A172 (cell line): ENCODE measurements around the gene LRMDA. TPM values are rescaled to one million over a fixed set of nuclear protein-coding genes. Genes with fewer than 3 reads are reported as not detected.

ENCODE experiments used
- DNase-seq: peaks from one replicate; pipeline ENCODE4 v3.0.0-alpha.2; 2015; ENCODE audit warnings: low spot score
- total RNA-seq: library from RNA; depleted of rRNA; stranded (reverse); fragments of >200 nt; shearing (Covaris generic); gene quantifications from 2 replicates; pipeline ENCODE4 v1.2.3, GENCODE V29; 2014

The LRMDA gene
- total RNA-seq, 1 experiment from 2014 or later, result not detected

GRCh38 chr10:76021398-76021797 is 590.0 kb downstream of the LRMDA start:
- DNase-seq, result no peak

GRCh38 chr10:76022366-76022765 is 590.9 kb downstream of the LRMDA start:
- no peak for DNase-seq

DNA sequence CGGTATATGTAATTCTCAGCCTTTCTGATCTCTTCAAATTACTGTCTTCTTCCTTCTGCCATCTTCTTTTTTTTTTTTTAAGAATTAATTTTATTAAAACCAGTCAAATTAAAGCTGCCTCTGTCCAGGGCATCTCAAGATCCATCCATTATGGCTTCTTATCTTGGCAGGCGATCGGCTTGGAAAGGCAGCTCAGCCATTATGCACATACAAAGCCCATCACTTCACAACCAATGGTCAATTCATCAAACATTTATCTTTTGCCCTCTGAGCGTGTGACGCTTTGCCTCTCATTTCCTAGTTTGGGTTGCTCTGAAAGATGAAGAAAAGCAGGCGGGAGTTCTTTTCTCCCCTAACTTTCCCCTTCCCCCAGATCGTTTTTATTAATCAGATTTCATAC is 591.6 kb downstream of the LRMDA start:
- no peak for DNase-seq

- DNase-seq, result no peak
Observed at GRCh38 chr10:76024460-76025123, 593.2 kb downstream of the LRMDA start.

DNA sequence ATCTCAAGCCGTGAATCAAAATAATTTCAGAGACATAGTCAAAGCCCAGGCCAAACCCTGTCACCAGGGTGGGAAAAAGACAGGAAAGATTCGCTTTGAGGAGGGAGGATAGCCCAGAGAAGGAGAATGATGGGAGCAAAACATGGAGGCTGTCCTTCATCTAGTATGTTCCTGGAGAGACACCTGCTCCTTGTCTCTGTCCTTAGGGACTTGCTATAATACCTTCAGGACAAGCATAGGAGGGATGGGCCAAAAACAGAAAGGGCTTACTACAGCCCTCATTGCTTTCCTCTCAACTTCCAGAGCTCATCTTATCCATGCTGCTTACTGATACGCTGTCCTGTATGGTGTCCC is 593.7 kb downstream of the LRMDA start:
- no peak for DNase-seq

DNA sequence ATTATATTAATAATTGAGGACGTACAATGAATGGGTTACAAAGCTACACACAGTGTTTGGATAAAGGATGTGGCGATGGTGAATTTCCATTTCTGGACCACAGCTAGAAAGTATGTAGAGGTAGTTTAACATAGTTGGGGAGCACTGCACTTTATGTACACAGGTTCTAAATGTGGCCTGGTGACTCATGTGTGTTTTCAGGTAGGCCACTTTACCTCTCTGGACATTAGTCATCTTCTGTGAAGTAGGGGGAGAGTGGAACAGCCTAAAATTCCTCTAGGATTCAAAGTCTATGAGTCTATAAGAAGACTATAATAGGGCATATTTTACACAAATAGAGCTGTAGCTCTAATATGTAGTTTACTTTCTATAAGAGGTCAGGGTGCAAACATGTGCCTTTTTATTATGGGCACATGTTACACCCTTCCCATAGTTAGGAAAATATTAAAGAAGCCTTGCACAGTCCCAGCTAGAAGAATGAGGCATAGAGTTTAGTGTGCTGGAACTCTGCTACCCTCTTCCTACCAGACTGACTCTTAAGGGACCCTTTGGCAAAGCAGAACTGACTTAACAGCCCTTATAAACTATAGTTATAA is 594.9 kb downstream of the LRMDA start:
- DNase-seq, result no peak

- DNase-seq, result no peak
Observed at GRCh38 chr10:76026905-76027304, 595.5 kb downstream of the LRMDA start.

DNA sequence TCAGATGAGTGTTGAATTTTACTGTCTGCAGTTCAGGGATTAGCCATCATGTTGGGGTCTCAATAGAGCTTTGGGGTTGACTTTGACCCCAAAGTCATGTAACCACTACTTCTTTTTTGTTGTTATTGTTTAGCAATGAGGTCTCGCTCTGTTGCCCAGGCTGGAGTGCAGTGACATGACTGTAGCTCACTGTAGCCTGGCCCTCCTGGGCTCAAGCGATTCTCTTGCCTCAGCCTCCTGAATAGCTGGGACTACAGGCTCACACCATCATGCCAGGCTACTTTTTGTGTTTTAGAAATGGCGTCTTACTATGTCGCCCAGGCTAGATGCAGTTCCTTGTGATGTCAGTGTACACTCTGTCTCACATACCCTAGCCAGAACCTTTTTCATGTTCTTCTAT is 598.4 kb downstream of the LRMDA start:
- DNase-seq, result no peak

DNA sequence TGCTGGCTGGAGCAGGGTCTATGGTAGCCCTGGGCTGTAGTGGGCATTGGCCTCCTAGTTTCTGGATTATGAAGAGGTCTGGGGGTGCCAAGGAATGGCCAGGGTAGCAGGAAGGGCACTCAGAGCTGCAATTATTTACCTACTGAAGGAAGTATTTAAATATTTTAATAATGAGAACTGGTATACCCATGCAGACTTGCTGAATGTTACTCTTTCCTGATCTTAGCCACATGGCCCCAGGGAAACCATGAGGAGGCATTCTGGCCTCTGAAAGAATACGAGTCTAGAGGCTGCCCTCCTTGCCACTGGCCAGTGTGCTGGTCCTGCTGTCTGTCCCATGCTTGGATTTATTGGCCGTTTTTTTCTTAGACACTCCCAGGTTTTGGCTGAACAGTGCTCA is 599.7 kb downstream of the LRMDA start:
- no peak for DNase-seq

- no peak for DNase-seq
Observed at GRCh38 chr10:76031769-76032699, 600.6 kb downstream of the LRMDA start.

DNA sequence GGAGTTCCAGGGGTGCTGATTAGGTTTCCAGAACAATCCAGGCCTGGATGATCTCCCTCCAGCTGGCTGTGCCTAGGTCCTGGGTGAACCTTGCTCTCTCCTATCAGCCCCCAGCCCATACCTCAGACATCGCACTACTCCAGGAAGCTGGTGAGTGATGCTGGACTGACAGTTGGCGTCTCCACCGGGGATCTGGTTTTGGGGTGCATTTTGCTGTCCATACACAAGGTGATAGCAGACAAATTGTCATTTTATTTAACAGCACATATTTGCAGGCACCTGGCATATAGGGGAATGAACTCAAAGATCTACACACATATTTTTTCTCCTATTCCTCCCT is 601.2 kb downstream of the LRMDA start:
- no peak for DNase-seq

GRCh38 chr10:76033457-76034196 is 602.2 kb downstream of the LRMDA start:
- no peak for DNase-seq

GRCh38 chr10:76034353-76035205 is 603.2 kb downstream of the LRMDA start:
- no peak for DNase-seq

DNA sequence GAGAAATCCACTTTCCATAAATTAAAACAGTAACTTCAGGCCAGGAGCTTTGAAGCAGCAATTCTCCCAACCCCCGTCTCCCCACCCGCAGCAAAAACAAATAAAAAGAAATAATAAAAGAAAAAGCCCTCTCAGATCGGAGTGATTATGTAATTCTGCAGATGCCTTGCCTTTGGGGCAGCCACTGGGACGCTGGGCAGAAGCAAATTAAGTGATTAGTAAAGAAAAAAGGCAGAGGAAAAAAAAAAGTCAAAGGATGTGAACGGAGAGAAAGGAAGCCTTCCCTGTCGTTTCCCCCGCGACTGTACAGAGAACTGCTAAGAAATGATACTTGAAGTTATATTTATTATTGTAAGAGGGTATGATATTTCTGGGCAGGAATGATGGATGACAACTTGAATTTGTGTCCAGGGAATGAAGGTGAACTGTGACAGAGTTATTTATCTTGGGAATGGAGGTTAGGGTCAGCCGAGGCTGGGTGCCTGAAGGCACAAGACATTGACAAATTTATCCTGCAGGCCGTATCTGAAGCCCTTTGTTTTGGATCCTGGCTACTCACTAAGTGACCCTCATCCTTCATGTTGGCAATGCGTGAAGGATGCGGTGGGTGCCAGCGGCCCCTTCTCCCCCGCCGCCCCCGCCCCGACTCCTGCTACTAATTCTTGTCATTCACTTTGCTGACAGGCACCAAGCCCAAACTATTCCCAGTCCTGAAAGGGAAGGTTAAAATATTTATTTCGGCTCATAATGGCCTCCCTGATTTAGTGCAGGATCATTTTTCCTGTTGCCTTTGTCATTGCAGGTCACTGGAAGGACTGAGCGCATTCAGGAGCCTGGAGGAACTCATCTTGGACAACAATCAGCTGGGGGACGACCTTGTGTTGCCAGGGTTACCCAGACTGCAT is 604.0 kb downstream of the LRMDA start:
- no peak for DNase-seq

GRCh38 chr10:76036111-76036940 is 604.9 kb downstream of the LRMDA start:
- peak; percentile 48 for DNase-seq

- DNase-seq, result no peak
Observed at GRCh38 chr10:76036962-76037361, 605.5 kb downstream of the LRMDA start.

DNA sequence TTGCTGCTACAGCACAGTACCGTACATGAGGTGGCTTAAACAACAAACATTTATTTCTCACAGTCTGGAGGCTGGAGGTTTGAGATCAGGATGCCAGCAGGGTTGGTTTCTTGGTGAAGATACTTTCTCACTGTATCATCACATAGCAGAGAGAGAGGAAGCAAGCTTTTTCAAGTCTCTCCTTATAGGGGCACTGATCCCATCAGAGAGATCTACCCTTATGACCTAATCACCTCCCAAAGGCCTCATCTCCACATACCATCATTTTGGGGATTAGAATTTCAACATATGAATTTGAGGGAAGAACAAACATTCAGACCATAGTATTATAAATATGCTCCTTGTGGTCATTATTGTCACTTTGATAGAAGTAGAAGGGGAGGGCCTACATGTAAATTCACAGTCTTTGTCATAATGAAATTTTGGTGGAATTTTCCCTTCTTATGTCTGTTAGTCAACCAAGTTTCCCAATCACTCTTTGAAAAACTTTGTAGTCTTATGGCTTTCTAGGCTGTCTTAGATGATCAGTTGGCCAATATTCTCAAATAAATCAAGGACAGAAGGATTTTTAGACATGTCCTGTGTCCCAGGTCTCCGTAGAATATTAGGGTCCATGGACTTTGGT is 606.2 kb downstream of the LRMDA start:
- DNase-seq, result no peak

DNA sequence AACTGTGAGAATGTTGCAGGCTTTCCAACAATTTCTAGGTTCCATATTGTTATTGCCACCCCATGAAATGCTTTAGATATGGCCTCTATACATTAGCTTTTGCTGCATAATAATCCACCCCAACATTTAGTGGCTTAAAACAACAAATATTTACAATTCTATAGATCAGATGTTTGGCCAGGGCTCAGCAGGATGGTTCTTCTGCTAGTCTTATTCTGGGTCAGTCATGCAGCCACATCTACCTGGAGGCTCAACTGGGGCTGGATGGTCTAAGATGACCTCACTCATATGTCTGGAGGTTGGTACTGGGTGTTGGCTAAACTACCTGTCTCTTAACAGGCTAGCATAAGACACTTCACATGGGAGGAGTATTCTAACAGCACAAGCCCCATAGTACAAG is 607.3 kb downstream of the LRMDA start:
- no peak for DNase-seq
